ENCODE measurements around the gene BICRAL. TPM values are rescaled to one million over a fixed set of nuclear protein-coding genes. Genes with fewer than 3 reads are reported as not detected.

The BICRAL gene
- total and polyA plus RNA-seq, 2 of the 4 experiments (the other 2 are of a cell fraction): 4.0 to 6.1 TPM

- Histone ChIP-seq H3K4me3 (ENCODE audit: insufficient read depth, low read depth, low read length) (no peak overlapping the region), H3K4me2 (ENCODE audit: low read depth, low read length) (no peak overlapping the region), H3K4me1 (ENCODE audit: control insufficient read depth, insufficient read depth, low read length) (no peaks in the 10 kb centered on the region), H3K27ac (ENCODE audit: insufficient read depth, low read length) (no peak overlapping the region), H4K20me1 (ENCODE audit: insufficient read depth, low read length) (no peaks in the 10 kb centered on the region), H3K27me3 (ENCODE audit: control insufficient read depth, insufficient read depth, low read length) (no peaks in the 10 kb centered on the region), H2BK20ac (ENCODE audit: low read depth, low read length) (no peak overlapping the region), H3K9me1 (ENCODE audit: insufficient read depth, low read length) (no peaks in the 10 kb centered on the region), H4K91ac (ENCODE audit: insufficient read depth, low read depth, low read length) (no peak overlapping the region), H4K5ac (ENCODE audit: low read depth, low read length) (no peak overlapping the region), H3K23ac (ENCODE audit: low read depth, low read length) (no peak overlapping the region), H2BK120ac (ENCODE audit: low read depth, low read length) (no peak overlapping the region), H3K36me3 (ENCODE audit: control insufficient read depth, insufficient read depth, low read length) (peaks cover 4% of the 10 kb centered on the region; the same call in 1 of the 2 replicates), H3K56ac (ENCODE audit: extremely low read depth, insufficient read depth, low read length) (no peak overlapping the region), H3K79me1 (ENCODE audit: low read depth in 1 of 2, low read length in 2 of 2) (no peaks in the 10 kb centered on the region), H3K4ac (ENCODE audit: low read depth, low read length) (no peak overlapping the region), H3K9ac (ENCODE audit: low read depth, low read length) (no peak overlapping the region), H2AK9ac (replicated peaks; ENCODE audit: low read depth, low read length, poor library complexity) (no peak overlapping the region), H2BK15ac (ENCODE audit: low read depth, low read length) (no peak overlapping the region), H2BK5ac (ENCODE audit: low read depth, low read length, poor library complexity, severe bottlenecking) (no peak overlapping the region), H3K14ac (replicated peaks; ENCODE audit: low read depth, low read length) (no peak overlapping the region), H4K8ac (ENCODE audit: low read depth in 2 of 2, low read length in 2 of 2) (no peak overlapping the region), H2AFZ (replicated peaks; ENCODE audit: low read length, poor library complexity) (no peak overlapping the region), H2AK5ac (ENCODE audit: low read depth, low read length) (no peak overlapping the region), H3K18ac (ENCODE audit: low read depth, low read length) (no peak overlapping the region), H3K9me3 (ENCODE audit: control insufficient read depth, insufficient read depth, low read length) (no peaks in the 10 kb centered on the region)
- POLR2A ChIA-PET (ENCODE audit: unreplicated experiment): no interaction called here
- no CpG with 5 or more reads among the region's 3 CpGs for WGBS, 2 experiments (ENCODE audit: extremely low coverage in 2 of 2, insufficient read length in 1 of 2)
- in situ Hi-C loops (cut with MboI; ENCODE audit: low sequenced_read_pairs) (no loop called here), dilution Hi-C loops (cut with HindIII; ENCODE audit: low sequenced_read_pairs, unreplicated experiment) (loop anchor here (25.0 kb wide), 1 partner anchor 209 kb away; no protein-coding TSS in a partner anchor), intact Hi-C loops (cut with micrococcal nuclease) (no loop called here)
- TF ChIP-seq RFX5 (IDR thresholded peaks at IDR 0.05; ENCODE audit: low read depth, low read length) (no peak), CEBPB (IDR thresholded peaks at IDR 0.05; ENCODE audit: low read depth, low read length) (no peak), NFE2L2 (IDR thresholded peaks at IDR 0.05; ENCODE audit: low read depth, low read length) (no peak), FOS (IDR thresholded peaks at IDR 0.05; ENCODE audit: low read depth, low read length) (no peak), RCOR1 (IDR thresholded peaks at IDR 0.05; ENCODE audit: insufficient replicate concordance, low read length) (no peak), MAFK (IDR thresholded peaks at IDR 0.05; ENCODE audit: low read depth, low read length) (no peak), USF2 (IDR thresholded peaks at IDR 0.05; ENCODE audit: low read depth, low read length) (no peak), MAZ (IDR thresholded peaks at IDR 0.05; ENCODE audit: borderline replicate concordance, low read depth, low read length) (no peak), RAD21 (IDR thresholded peaks at IDR 0.05; ENCODE audit: low read length) (no peak), ELK1 (IDR thresholded peaks at IDR 0.05; ENCODE audit: borderline replicate concordance, low read depth, low read length) (no peak), SMC3 (IDR thresholded peaks at IDR 0.05; ENCODE audit: low read depth, low read length) (no peak), POLR2A (IDR thresholded peaks at IDR 0.05; ENCODE audit: low read depth, low read length) (no peak), CHD1 (IDR thresholded peaks at IDR 0.05; ENCODE audit: low read depth, low read length) (no peak), MXI1 (IDR thresholded peaks at IDR 0.05; ENCODE audit: borderline replicate concordance, low read depth, low read length) (no peak), BHLHE40 (IDR thresholded peaks at IDR 0.05; ENCODE audit: low read depth, low read length) (no peak), CTCF (conservative IDR thresholded peaks at IDR 0.05; ENCODE audit: low read depth, low read length) (no peak)
- CTCF ChIA-PET: no interaction called here
- no peak for ATAC-seq (ENCODE audit: low read depth)
- no TSS peak for BruUV-seq (replicated peaks)
- DNase-seq: no peak
Observed at GRCh38 chr6:42871711-42872110, 89.9 kb downstream of the BICRAL start.
